ENCODE results near the gene PLCB1.

The PLCB1 gene

DNA sequence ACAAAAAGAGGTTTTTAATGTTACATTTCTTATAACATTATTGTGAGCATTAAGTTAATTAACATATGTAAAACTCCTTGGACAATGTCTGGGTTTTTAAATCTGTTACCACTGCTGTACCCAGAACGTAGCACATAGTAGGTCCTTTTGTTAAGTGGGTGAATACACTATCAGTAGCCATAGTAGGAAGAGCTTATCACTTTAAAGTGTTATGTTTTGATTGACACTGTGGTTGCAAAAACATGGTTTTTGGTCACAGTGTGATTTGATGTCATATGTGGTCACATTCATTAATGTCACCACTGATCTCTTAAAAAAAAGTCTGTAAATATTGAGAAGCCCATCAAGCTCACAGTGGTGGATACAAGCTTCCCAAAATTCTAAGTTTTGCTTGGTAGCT lies 160.7 kb downstream of the PLCB1 start:
- no peak for DNase-seq (ENCODE audit: extremely low read depth in 1 of 2, low read depth in 1 of 2)

DNA sequence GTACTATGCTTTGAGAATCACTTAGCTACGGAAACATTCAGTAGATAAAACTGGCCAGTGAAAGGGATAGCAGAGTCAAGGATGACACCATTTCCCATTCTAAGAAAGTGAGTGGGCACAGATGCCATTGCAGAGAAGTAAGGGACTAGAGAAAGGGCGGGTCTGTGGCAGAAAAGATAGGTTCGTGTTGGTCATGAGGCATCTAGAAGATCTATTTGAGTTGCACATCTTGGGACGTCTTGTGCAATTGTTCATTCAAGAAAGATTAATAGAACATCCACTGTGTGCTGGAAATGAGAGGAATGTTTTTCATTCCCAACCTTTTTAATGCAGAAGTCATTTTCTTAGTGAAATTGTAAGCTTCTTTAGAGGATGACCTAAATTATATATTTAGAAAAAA lies 161.7 kb downstream of the PLCB1 start:
- no peak for DNase-seq (ENCODE audit: extremely low read depth in 1 of 2, low read depth in 1 of 2)

DNA sequence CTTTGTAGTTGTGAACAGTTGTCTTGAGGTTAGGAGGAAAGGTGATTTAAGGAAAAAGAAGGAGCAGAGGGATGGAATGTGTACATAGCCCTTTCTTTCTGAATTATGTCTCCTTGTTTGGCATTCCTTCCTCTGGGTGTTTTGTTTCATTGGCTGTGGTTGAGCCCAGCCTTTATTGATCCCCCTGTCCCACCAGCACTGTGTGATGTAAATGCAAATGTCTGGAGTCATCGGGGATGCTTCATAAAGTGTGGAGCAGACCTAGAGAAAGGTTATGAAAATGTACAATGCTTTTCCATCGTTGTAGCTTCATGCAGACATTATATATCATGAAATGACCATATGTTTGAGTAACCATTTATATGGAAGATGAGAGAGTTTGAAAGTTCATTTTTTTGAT lies 164.5 kb downstream of the PLCB1 start:
- no peak for DNase-seq (ENCODE audit: extremely low read depth in 1 of 2, low read depth in 1 of 2)

DNA sequence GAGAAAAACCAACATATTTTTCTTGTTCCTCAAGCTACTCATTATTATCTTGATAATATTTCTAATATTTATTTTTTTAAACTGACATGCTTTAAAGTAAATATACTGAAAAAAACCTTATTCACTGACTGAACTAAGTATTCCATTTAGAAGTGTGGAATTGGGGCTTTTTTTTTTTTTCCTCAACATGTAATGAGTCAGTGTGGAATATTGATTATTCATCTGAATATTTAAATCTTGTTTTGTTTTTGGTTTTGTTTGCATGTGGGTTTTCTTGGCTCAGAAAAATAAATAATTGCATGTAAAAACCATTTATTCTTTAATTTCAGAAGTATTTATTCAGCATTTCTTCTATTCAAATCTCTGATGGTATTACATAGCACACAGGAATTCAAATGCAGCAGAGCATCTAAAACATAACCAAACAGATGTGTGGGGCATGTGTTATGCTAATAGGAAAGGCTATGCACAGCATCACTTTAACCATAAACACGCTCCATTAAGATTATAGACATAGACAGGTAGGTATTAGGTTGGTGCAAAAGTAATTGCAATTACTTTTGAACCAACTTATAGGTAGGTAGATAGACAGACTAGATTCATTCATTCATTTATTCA lies 166.5 kb downstream of the PLCB1 start:
- DNase-seq (ENCODE audit: extremely low read depth in 1 of 2, low read depth in 1 of 2): no peak

DNA sequence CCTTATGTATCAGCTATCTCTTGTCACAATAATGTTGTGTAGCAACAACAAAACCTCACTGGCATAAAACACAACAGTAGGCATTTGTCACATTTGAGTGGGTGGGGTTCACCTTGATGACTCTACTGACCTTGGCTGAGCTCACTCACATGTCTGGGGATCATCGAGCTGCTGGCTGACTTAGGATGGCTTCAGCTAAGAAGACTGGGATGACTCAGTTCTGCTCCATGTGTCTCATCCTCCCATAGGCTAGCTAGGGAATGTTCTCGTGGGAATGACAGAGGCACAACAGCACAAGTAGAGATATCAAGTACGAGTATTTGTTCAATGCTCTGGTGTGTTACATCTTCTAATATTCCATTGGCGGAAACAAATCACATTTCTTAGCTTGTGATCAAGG lies 167.9 kb downstream of the PLCB1 start:
- no peak for DNase-seq (ENCODE audit: extremely low read depth in 1 of 2, low read depth in 1 of 2)

DNA sequence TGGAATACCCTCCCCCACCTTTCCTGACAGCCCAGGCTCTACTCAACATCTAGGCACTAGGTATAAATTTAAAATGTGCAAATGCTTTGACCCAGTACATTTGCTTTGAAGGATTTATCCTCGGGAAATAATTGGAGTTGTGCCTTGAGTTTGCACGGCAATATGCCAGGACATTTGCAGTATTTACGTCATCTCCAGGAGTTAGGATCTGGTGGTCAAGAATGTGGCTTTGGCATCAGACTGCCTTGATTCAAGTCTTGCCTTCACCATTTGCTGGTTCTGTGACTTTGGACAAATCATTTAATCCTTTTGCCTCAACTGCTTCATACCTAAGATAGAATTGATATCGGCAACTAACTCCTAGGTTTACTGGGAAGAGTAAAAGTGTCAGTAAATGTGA lies 169.6 kb downstream of the PLCB1 start:
- DNase-seq (ENCODE audit: extremely low read depth in 1 of 2, low read depth in 1 of 2): no peak

DNA sequence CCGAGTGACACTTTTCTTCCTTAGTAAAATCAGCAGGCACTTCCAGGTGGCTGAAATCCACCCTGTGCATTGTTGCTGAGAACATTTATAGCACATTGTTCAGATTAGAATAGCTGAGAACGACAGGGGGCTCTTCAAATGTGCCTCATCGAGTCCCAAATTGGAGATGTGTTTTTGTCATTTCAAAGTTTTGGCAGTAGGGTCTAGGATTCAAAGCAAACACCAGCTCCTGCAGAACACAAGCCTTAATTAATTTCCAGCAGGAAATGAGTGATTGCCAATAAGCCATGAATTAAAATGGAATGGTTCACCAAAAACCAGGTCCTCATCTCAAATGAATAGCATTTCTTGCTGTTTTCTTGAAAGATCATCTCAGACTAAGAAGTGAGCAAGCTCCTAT lies 171.6 kb downstream of the PLCB1 start:
- no peak for DNase-seq (ENCODE audit: extremely low read depth in 1 of 2, low read depth in 1 of 2)

DNA sequence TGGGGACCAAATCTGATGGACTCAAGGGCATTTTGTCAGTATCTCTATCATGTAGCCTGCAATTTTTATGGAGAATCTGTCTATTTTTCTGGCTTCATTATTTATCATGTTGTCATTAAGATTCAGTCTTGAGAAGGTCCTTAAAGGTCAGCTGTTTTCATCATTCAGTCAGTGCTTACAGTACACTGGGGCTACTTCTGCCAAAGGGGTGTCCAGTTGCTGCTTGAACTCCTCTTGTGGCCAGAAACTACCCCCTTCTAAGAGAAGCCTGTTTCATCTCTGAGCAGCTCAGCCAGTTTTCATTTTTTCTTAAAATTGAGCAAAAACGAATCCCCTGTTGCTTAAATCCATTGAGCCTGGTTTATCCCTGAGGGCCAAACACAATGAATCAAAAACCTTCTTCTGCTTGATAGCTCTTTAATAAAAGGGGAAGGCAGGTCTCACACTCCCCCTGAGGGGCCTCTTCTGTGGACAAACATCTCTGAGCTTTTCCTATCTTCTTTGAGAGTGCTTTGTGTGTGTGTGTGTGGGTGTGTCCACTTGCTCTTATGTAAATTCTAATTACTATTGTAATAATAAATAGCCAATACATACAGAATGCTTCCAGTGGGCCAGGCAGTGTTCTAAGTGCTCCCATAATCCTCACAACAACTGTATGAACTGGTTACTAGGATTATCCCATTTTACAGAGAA lies 172.2 kb downstream of the PLCB1 start:
- no peak for DNase-seq (ENCODE audit: extremely low read depth in 1 of 2, low read depth in 1 of 2)

DNA sequence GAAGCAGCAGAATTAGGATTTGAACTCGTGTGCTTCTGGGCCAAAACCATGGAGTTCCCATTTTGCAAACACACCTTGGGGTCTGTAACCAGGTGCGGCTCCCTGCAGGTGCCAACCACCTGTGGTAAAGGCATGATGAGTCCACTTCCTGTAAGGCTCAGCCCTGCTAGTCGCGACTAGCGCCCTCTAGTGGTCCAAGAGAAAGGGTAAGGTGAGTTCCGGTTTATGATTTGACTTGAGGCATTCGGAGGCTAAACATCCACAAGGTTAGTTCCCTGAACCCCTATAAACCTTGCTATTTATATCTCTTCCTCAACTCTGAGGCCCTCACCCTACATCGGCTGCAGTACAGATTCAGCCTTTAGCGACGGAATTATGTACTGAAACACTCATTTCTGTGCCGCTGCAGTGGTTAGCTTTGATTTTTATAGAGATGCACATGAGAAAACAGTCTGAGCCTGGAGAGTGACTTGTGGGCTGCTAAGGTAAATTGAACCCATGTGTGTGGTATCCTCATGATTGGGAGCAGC lies 173.4 kb downstream of the PLCB1 start:
- DNase-seq (ENCODE audit: extremely low read depth in 1 of 2, low read depth in 1 of 2): peak; percentile 32 to 40

DNA sequence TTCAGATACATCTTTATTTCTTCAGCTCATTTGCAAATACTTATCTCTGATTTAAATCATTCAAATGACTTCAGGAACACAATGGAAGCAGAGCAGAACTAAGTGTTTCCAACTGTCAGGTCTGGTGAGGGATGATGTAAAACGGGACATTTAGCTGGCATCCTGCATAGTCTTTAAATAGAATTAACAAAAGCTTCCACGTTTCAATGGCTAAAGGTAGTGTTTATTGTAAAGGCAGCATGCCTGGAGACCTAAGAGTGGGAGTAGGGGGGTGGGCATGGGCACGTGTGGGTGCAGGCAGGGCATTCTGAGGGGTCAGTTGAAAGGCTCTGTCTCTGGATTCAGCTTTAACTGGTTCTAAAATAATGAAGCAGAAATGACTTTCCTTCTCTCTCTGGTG lies 174.9 kb downstream of the PLCB1 start:
- no peak for DNase-seq (ENCODE audit: extremely low read depth in 1 of 2, low read depth in 1 of 2)

DNA sequence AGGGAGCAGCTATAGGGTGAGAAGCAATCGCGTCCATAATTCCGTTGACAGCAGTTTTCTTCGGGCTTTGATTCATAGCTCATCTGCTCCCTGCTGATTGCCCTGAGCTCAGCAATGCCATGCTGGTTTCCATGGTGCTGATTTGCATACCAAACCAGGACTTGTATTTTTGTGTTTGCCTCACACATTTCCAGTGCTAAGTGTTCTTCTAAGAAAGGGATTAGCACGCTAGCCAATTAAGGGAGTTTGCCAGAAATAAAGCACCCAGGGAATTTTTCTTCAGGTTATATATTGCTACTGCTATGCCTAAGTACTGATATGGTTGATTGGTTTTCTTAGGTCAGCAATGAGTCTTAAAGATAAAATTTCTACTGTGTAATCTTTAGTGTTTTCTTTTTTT lies 177.6 kb downstream of the PLCB1 start:
- no peak for DNase-seq (ENCODE audit: extremely low read depth in 1 of 2, low read depth in 1 of 2)

DNA sequence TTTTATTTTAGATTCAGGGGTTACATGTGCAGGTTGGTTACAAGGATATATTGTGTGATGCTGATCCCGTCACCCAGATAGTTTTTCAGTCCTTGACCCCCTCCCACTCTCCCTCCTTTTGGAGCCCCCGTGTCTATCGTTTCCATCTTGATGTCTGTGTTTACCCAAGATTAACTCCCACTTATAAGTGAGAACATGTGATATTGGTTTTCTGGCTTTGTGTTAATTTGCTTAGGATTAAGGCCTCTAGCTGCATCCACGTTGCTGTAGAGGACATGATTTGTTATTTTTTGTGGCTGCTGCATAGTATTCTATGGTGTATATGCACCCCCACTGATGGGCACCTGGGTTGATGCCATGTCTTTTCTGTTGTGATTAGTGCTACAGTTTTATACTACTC lies 178.6 kb downstream of the PLCB1 start:
- no peak for DNase-seq (ENCODE audit: extremely low read depth in 1 of 2, low read depth in 1 of 2)

DNA sequence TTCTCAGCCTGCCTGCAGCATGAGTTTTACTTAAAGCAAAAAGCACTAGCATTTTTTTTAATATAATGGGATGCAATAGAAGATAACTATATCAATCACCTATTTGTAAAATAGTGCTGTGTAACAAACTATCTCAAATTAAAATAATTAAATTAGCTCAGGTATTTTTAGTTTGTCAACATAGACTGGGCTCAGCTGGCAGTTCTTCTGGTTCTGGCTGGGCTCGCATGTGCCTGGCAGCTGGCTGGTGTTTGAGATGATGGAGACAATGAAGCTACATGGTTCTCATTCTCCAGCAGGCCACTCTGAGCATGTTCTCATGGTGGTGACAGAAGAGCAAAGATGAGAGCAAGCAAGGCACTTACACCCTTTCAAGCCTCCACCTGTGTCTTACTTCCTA lies 181.0 kb downstream of the PLCB1 start:
- no peak for DNase-seq (ENCODE audit: extremely low read depth in 1 of 2, low read depth in 1 of 2)

DNA sequence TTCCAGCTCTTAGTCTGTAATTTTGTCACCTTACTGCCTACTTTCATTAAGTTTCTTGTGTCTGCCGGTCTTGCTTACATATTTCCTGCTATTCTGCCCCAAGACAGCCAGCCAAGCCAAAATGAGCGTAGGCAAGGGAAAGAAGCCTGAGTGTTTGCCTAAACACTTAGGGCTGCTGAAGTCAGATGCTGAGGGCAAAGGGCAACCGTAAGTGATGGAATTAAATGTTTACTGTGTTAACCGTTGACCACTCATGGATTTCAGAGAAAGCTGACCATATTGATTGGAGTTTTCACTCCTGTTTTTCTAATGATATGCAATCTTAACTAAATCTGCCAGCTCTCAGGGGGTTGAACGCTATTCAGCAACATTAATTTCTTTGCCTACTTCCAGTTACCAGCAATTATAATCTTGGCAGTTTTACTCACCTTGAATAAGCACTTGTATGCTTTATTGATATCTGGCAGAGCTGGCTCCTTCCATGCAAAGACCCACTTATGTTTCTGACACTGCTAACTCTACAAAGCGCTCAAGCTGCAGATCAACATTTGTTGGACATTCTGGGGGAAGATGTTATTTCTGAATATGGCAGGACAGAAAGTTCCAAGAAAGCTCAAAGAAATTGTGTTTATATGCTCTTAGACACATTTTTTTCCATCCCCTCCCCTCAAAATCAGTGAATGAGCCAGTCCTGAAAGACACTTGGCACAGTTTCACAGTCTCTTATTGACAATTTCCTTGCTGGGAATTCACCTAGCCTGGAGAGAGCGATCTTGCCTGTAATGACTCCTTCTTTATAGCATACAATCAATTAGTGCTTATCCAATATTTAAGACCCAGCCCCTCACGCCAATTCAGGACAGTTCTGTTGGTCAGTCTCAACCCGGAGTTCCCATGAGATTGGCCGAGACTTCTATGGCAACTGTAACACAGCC lies 183.8 kb downstream of the PLCB1 start:
- DNase-seq (ENCODE audit: extremely low read depth in 1 of 2, low read depth in 1 of 2): no peak

DNA sequence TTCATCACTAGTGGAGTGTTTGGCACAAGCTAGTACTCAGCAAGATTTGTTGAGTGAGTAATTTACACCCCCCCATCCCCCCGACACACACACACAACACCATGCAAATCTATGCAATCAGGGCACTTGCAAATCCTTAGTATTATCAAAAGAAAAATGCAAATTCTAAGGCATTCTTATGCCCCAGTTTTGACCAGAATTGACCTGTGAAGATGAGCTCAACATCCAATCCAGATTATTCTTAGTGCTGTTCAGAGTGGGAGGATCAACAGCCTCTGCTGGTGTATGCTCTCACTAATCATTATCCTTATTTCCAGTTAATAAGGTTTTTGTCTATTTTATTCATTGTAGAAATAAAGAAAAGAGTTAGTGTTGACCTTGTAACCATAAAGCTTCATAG lies 185.4 kb downstream of the PLCB1 start:
- no peak for DNase-seq (ENCODE audit: extremely low read depth in 1 of 2, low read depth in 1 of 2)

DNA sequence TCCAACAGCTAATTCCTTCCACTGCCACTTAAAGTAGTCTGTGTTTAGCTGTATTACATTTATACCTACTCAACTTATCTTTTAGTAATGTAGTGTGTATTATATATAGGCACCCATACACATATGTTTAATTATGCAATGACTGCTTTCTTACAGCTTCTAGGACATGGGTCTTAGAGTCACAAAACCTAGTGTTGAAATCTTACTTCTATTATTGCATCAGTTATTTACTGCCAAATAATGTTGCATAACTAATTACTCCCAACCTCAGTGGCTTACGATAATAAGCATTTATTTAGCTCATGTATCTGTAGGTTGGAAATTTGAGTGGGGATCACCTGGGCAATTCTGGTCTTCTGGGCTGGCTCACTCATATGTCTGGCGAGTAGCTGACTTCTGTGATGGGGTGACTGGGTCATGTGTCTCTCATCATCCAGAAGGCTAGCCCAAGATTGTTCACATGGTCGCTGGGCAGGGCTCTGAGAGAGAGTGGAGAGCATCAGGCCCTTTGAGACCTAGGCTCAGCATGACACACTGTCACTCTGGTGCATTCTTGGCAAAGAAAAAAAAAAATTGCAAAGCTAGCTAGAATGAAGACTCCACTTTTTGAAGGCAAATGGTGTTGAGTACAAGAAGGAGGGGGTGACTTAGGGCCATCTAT lies 187.0 kb downstream of the PLCB1 start:
- no peak for DNase-seq (ENCODE audit: extremely low read depth in 1 of 2, low read depth in 1 of 2)

DNA sequence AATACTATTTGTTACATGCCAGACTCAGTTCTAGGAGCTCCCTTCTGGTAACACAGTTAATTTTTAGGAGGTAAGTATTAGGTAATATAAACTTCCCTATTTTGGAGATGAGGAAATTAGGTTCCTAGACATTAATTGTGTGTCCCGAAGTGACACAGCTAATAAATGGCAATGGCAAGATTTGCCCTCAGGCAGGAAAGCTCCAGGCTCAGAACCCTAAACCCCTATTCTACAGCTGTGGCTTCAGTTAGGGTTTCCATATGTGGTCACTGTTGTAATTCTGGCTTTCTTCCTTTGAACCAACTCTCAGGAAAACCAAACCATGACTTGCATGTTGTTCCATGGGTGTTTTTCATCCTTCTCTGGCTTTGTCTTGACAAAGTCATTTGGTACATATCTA lies 188.2 kb downstream of the PLCB1 start:
- DNase-seq (ENCODE audit: extremely low read depth in 1 of 2, low read depth in 1 of 2): no peak

DNA sequence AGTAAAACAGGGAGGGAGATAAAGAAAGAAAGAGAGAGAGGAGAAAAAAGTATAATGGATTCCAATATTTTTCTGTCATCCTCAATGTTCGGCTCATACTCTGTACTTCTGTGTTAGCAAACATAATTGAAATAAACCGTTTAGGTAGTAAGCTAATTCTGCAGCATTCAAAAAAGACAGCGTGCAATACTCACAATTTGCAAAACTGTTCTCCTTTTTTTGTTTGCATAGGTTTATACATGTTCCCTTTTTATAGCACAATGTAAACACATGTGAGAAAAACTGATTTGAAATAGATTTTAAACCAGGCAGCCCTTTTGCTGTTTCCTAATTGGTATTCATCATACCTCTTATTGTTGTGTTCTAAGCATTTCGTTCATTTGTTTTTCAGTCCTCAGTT lies 188.9 kb downstream of the PLCB1 start:
- DNase-seq (ENCODE audit: extremely low read depth in 1 of 2, low read depth in 1 of 2): no peak

DNA sequence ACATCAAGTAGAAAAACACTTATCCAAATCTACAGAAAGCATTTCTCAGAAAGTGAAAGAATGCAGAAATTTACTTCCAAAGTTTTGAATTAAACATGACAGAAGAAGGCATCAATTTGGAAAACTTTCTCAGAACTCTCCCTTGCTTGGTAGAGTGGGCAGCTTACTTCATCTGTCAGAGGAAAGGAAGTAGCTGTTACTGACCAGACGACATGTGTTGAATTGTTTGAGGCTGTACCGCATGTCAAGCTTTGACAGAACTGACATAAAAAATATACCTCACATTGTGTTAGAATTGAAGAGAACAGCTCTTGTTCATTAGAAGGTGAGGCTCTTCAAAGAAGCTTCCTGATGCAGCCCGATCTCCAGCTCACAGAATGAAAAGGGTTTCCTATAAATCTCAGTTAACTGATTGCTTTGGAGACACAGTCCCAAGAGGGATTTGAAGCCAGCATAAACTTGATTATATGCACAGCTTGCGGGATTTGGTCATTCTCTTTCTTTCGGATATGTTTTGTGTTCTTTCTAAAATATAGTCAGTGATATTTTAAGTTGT lies 190.7 kb downstream of the PLCB1 start:
- DNase-seq (ENCODE audit: extremely low read depth in 1 of 2, low read depth in 1 of 2): no peak

DNA sequence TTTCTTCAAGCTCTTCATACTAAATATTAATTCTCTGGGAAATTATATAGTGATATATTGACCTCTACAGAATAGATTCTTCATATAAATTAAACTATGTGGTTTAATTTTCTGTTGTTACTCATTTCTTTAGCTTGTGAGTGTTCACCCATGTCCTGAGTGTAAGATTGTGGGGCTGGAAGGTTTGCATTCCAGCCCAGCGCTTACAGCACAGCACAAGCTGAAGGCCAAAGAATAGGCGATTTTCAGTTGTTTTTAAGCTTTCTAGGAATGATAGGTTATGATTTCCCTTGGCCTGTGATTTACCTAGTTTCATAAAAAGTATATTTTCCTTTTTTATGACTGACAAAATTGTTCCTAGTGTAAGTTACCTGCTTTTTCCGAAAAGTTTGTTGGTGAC lies 194.1 kb downstream of the PLCB1 start:
- no peak for DNase-seq (ENCODE audit: extremely low read depth in 1 of 2, low read depth in 1 of 2)

DNA sequence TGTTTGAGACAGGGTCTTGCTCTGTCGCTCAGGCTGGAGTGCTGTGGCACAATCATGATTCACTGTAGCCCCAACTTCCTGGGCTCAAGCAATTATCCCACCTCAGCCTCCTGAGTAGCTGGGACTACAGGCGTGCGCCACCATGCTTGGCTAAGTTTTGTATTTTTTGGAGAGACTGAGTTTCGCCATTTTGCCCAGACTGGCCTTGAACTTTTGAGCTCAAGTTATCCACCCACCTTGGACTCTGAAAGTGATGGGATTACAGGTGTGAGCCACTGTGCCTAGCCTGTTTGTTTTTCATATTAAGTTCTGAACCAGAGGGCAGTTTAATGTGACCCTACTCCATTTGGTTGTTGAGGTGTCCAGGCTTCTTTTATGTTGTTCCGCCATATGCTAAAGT lies 194.8 kb downstream of the PLCB1 start:
- DNase-seq (ENCODE audit: extremely low read depth in 1 of 2, low read depth in 1 of 2): no peak

Measured in stimulated activated CD8-positive, alpha-beta memory T cell treated with anti-CD3 and anti-CD28 coated beads, Interleukin-7, amount 100 ng/mL, for 48 hours (primary cell).